GM12878 (cell line): ENCODE results near the gene COA4. TPM values are rescaled to one million over a fixed set of nuclear protein-coding genes. Genes with fewer than 3 reads are reported as not detected.
A peak's percentile ranks its signal among the peaks of the same experiment; 100 is the strongest.

Experiments used
- CHD1 ChIP-seq: IDR thresholded peaks from 2 replicates; pipeline ENCODE4 v1.6.1; 2012; ENCODE audit warnings: low read depth, low read length, improper control_type of control experiment
- CHD2 ChIP-seq: IDR thresholded peaks from 2 replicates; pipeline ENCODE4 v1.6.1; 2011; ENCODE audit warnings: low read depth, low read length, improper control_type of control experiment, borderline replicate concordance
- FOS ChIP-seq: IDR thresholded peaks from 3 replicates; pipeline ENCODE4 v1.6.1; 2011; ENCODE audit warnings: borderline replicate concordance; ENCODE audit not compliant: insufficient read length; ENCODE audit errors: extremely low read depth
- KAT2A ChIP-seq: conservative IDR thresholded peaks from 2 replicates; pipeline ENCODE4 v1.6.1; 2011; ENCODE audit warnings: low read depth, low read length; ENCODE audit not compliant: control insufficient read depth
- MYB ChIP-seq: fragments of 150-350 bp; IDR thresholded peaks from 2 replicates; pipeline ENCODE4 v1.6.1; 2014; ENCODE audit warnings: mild to moderate bottlenecking, low read depth, low read length, borderline replicate concordance
- PAX5 ChIP-seq: IDR thresholded peaks from 2 replicates; pipeline ENCODE4 v1.6.1; 2011; ENCODE audit warnings: low read depth, low read length, borderline replicate concordance
- POLR2AphosphoS2 ChIP-seq: IDR thresholded peaks from 2 replicates; pipeline ENCODE4 v1.6.1; 2011; ENCODE audit warnings: low read depth, mild to moderate bottlenecking, low read length, improper control_type of control experiment, moderate library complexity
- RELA ChIP-seq: fragments of 450-650 bp; IDR thresholded peaks from 2 replicates; pipeline ENCODE4 v1.8.0; 2014; ENCODE audit warnings: borderline replicate concordance; ENCODE audit not compliant: partially characterized antibody
- SIX5 ChIP-seq: IDR thresholded peaks from 2 replicates; pipeline ENCODE4 v1.6.1; 2011; ENCODE audit warnings: mild to moderate bottlenecking, low read depth, low read length, moderate library complexity; ENCODE audit not compliant: severe bottlenecking
- SREBF1 ChIP-seq: IDR thresholded peaks from 2 replicates; pipeline ENCODE4 v1.6.1; 2012; ENCODE audit warnings: mild to moderate bottlenecking, low read length
- STAT1 ChIP-seq: fragments of 450-650 bp; conservative IDR thresholded peaks from 2 replicates; pipeline ENCODE4 v1.6.1; 2014; ENCODE audit warnings: antibody characterized with exemption, mild to moderate bottlenecking
- TBL1XR1 ChIP-seq: IDR thresholded peaks from 2 replicates; pipeline ENCODE4 v1.6.1; 2012; ENCODE audit warnings: low read depth, low read length, improper control_type of control experiment
- TCF3 ChIP-seq: IDR thresholded peaks from 2 replicates; pipeline ENCODE4 v1.6.1; 2012; ENCODE audit warnings: low read depth, mild to moderate bottlenecking, low read length, borderline replicate concordance; ENCODE audit not compliant: insufficient read depth
- WRNIP1 ChIP-seq: IDR thresholded peaks from 2 replicates; pipeline ENCODE4 v1.6.1; 2011; ENCODE audit warnings: low read depth, low read length, improper control_type of control experiment, borderline replicate concordance
- YY1 ChIP-seq: IDR thresholded peaks from 2 replicates; pipeline ENCODE4 v1.6.1; 2011; ENCODE audit warnings: low read depth, mild to moderate bottlenecking, low read length
- ZNF384 ChIP-seq: IDR thresholded peaks from 2 replicates; pipeline ENCODE4 v1.6.1; 2012; ENCODE audit warnings: low read depth, mild to moderate bottlenecking, low read length, improper control_type of control experiment, borderline replicate concordance
- polyA plus RNA-seq, 11 experiments: library from polyadenylated mRNA; depleted of rRNA in 4 of 11; unstranded in 6 of 11; stranded (reverse) in 5 of 11; fragments of >200 nt; fragmentation: Nextera tagmentation in 4 of 11; fragmentation: Illumina TruSeq in 1 of 11; extraction: Ambion mirVana in 4 of 11; extraction: Trizol in 1 of 11; gene quantifications; 1 replicate in 1 of 11; 2 replicates in 10 of 11; pipeline versions ENCODE4 v1.2.1 to v1.2.3, GENCODE V29; 2011 to 2016; ENCODE audit warnings: inconsistent platforms in 2 of 11, missing spikeins in 2 of 11, low read depth in 1 of 11
- total RNA-seq, 4 experiments: library from RNA; depleted of rRNA in 3 of 4; stranded (reverse); fragments of >200 nt in 3 of 4; fragmentation: Illumina TruSeq in 1 of 4; extraction: Trizol in 1 of 4; gene quantifications; 2 replicates each; pipeline versions ENCODE4 v1.2.1 to v1.2.3, GENCODE V29; 2013 to 2021
- TF ChIP-seq, protein P1 (sequence below): IDR thresholded peaks from 2 replicates; pipeline ENCODE4 v1.6.1; 2012; ENCODE audit warnings: mild to moderate bottlenecking, low read depth, low read length
- TF ChIP-seq, protein P2 (sequence below): fragments of 450-650 bp; IDR thresholded peaks from 2 replicates; pipeline ENCODE4 v1.6.1; 2017; ENCODE audit warnings: borderline replicate concordance
- TF ChIP-seq, protein P3 (sequence below): fragments of 450-650 bp; formaldehyde crosslinking; IDR thresholded peaks from 2 replicates; pipeline ENCODE4 v1.4.0; 2022; ENCODE audit warnings: mild to moderate bottlenecking, moderate library complexity

COA4 gene
- total and polyA plus RNA-seq, 10 of the 15 experiments (the other 5 are each of a cell fraction or from before 2014, with no cell fraction given), result 84.8 to 180 (median 104) TPM

DNA sequence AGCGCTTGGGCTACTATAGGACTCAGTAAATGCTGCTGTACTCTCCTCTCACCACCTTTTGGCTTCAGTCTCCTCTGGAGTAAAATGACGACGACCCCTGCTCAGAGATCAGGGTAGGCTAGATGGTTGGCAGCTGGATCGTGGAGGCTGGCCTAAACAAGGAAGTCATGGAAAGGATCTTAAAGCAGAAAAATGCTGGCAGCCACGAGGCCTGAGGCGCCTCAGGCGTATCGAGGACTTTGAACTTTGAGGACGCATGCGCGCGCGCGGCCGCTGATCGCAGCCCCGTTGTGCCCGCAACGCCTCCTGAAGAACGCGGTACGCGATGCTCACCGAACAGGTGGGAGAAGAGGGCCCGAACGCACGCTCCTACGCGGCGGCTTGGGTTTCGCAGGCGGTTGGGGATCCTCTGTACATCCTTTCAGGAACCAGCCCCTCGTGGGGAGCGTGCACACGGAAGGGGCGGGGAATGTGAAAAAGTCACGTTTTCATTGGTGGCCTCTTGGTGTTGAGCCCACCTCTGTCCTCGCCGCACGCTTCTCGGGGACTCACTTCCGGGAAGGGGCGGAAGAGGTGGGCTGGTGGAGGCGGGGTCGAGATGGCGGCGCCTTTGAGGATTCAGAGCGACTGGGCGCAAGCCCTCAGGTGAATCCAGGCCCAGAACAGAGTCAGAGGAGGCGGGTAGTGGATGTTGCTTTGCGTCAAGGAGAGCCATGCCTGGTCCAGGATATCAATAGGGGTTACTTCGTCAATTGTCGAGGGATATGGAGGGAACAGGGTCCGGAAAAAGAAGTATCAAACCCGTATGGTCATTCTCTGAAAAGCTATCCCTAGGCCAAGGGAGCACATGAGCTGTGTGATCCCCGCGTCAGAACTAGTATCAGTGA lies at the start of gene COA4, which contains the start of gene PAAF1 (continued):
- TF ChIP-seq, protein P1, sequence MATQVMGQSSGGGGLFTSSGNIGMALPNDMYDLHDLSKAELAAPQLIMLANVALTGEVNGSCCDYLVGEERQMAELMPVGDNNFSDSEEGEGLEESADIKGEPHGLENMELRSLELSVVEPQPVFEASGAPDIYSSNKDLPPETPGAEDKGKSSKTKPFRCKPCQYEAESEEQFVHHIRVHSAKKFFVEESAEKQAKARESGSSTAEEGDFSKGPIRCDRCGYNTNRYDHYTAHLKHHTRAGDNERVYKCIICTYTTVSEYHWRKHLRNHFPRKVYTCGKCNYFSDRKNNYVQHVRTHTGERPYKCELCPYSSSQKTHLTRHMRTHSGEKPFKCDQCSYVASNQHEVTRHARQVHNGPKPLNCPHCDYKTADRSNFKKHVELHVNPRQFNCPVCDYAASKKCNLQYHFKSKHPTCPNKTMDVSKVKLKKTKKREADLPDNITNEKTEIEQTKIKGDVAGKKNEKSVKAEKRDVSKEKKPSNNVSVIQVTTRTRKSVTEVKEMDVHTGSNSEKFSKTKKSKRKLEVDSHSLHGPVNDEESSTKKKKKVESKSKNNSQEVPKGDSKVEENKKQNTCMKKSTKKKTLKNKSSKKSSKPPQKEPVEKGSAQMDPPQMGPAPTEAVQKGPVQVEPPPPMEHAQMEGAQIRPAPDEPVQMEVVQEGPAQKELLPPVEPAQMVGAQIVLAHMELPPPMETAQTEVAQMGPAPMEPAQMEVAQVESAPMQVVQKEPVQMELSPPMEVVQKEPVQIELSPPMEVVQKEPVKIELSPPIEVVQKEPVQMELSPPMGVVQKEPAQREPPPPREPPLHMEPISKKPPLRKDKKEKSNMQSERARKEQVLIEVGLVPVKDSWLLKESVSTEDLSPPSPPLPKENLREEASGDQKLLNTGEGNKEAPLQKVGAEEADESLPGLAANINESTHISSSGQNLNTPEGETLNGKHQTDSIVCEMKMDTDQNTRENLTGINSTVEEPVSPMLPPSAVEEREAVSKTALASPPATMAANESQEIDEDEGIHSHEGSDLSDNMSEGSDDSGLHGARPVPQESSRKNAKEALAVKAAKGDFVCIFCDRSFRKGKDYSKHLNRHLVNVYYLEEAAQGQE, result no peak
- TF ChIP-seq, protein P2, sequence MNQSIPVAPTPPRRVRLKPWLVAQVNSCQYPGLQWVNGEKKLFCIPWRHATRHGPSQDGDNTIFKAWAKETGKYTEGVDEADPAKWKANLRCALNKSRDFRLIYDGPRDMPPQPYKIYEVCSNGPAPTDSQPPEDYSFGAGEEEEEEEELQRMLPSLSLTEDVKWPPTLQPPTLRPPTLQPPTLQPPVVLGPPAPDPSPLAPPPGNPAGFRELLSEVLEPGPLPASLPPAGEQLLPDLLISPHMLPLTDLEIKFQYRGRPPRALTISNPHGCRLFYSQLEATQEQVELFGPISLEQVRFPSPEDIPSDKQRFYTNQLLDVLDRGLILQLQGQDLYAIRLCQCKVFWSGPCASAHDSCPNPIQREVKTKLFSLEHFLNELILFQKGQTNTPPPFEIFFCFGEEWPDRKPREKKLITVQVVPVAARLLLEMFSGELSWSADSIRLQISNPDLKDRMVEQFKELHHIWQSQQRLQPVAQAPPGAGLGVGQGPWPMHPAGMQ, result peak; percentile 71; the same call in 1 of the 2 replicates
- TF ChIP-seq ZNF384 (0 out of 2 replicates have a peak, but pooled peaks have one; percentile 11), CHD1 (no peak), CHD2 (peak; percentile 89), WRNIP1 (peak; percentile 49; the same call in 1 of the 2 replicates), TBL1XR1 (peak; percentile 42; the same call in 1 of the 2 replicates), TCF3 (0 out of 2 replicates have a peak, but pooled peaks have one; percentile 61), FOS (no peak), POLR2AphosphoS2 (peak; percentile 84), YY1 (peak; percentile 94), SIX5 (peak; percentile 3), KAT2A (no peak), PAX5 (peak; percentile 73; the same call in 1 of the 2 replicates), STAT1 (no peak), RELA (no peak), SREBF1 (no peak), MYB (no peak)
- TF ChIP-seq, protein P3, sequence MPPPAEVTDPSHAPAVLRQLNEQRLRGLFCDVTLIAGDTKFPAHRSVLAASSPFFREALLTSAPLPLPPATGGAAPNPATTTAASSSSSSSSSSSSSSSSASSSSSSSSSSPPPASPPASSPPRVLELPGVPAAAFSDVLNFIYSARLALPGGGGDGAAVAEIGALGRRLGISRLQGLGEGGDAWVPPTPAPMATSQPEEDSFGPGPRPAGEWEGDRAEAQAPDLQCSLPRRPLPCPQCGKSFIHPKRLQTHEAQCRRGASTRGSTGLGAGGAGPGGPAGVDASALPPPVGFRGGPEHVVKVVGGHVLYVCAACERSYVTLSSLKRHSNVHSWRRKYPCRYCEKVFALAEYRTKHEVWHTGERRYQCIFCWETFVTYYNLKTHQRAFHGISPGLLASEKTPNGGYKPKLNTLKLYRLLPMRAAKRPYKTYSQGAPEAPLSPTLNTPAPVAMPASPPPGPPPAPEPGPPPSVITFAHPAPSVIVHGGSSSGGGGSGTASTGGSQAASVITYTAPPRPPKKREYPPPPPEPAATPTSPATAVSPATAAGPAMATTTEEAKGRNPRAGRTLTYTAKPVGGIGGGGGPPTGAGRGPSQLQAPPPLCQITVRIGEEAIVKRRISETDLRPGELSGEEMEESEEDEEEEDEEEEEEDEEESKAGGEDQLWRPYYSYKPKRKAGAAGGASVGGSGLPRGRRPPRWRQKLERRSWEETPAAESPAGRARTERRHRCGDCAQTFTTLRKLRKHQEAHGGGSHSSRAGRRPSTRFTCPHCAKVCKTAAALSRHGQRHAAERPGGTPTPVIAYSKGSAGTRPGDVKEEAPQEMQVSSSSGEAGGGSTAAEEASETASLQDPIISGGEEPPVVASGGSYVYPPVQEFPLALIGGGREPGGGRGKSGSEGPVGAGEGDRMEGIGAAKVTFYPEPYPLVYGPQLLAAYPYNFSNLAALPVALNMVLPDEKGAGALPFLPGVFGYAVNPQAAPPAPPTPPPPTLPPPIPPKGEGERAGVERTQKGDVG (CRISPR knock-in tag), result no peak
